Stomach smooth muscle (tissue), 2 donors: Measurements from ENCODE around the gene MZB1.

ENCODE experiments used
- H3K27ac ChIP-seq: one replicate; pipeline ENCODE4 v1.7.0; 2013; ENCODE audit warnings: mild to moderate bottlenecking, low read length, inconsistent platforms
- H3K27me3 ChIP-seq, 2 donors: one replicate each; pipeline ENCODE4 v1.7.0; 2013; ENCODE audit warnings: low read length in 2 of 2; ENCODE audit not compliant: insufficient read depth in 2 of 2, control insufficient read depth in 1 of 2
- H3K36me3 ChIP-seq, 2 donors: one replicate each; pipeline ENCODE4 v1.7.0; 2013; ENCODE audit warnings: low read length in 2 of 2; ENCODE audit not compliant: control insufficient read depth in 2 of 2, insufficient read depth in 2 of 2
- H3K4me1 ChIP-seq: one replicate; pipeline ENCODE4 v1.7.0; 2013; ENCODE audit warnings: low read length; ENCODE audit not compliant: control insufficient read depth, insufficient read depth
- H3K4me3 ChIP-seq, 2 donors: one replicate each; pipeline ENCODE4 v1.7.0; 2013; ENCODE audit warnings: low read length in 2 of 2
- H3K9ac ChIP-seq, 2 donors: one replicate each; pipeline ENCODE4 v1.7.0; 2013; ENCODE audit warnings: low read length in 2 of 2, mild to moderate bottlenecking in 1 of 2
- H3K9me3 ChIP-seq, 2 donors: one replicate each; pipeline ENCODE4 v1.7.0; 2013; ENCODE audit warnings: low read length in 2 of 2; ENCODE audit not compliant: control insufficient read depth in 2 of 2
- donor health status: healthy.
- donor health status: Pancreatic carcinoma.

MZB1 gene, protein sequence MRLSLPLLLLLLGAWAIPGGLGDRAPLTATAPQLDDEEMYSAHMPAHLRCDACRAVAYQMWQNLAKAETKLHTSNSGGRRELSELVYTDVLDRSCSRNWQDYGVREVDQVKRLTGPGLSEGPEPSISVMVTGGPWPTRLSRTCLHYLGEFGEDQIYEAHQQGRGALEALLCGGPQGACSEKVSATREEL

DNA sequence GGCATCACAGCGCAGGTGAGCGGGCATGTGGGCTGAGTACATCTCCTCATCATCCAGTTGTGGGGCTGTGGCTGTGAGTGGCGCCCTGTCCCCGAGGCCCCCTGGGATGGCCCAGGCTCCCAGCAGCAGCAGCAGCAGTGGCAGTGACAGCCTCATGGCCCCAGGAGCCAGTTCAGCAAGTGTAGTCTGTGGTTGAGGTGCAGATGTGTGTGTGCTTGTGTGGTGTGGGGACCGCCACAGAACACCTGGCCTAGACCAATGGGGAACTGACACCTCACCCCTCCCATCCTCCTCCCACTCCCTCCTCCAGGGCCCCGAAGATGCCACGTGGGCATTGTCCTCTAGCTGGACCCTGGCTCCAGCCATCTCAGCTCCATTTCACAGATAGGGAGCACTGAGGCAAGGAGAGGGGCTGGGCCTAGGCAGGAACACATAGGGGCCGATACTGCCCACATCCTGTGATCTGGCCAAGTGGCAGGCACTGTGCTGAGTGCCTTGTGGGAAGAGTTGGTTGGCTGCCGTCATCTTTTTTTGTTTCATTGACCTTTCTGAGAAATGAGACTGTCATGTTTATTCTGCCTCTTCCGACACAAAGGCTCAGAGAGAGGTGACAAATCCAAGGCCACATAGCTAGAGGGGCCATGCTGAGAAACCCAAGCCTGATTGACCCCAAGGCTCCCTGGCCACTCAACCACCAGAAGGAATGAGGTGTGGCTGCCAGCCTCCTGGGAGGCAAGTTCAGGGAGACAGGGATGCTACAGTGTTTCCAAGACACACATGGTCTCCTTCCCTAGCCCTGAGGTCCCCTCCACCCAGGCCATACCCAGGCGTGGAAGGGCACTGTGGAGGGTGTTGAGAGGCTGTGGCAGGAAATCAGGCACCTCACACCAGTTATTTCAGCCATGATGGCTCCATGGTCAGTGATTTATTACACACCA is at the start of gene MZB1:
Gene MZB1 (minus strand): TSS at position 213 of the 938 bp plus-strand sequence. CDS start 57 bp downstream, at position 156.
- peaks cover 28% of the 10 kb centered on the region for H3K4me1 ChIP-seq
- no peak within 1 kb of the TSS for H3K27ac ChIP-seq
- no peak within 1 kb of the TSS for H3K4me3 ChIP-seq
- H3K27me3 ChIP-seq: peaks cover 12 to 31% of the 10 kb centered on the region in 2 donors
- no peaks in the 10 kb centered on the region for H3K9me3 ChIP-seq
- no peaks in the 10 kb centered on the region for H3K36me3 ChIP-seq
- H3K9ac ChIP-seq: no peak within 1 kb of the TSS

DNA sequence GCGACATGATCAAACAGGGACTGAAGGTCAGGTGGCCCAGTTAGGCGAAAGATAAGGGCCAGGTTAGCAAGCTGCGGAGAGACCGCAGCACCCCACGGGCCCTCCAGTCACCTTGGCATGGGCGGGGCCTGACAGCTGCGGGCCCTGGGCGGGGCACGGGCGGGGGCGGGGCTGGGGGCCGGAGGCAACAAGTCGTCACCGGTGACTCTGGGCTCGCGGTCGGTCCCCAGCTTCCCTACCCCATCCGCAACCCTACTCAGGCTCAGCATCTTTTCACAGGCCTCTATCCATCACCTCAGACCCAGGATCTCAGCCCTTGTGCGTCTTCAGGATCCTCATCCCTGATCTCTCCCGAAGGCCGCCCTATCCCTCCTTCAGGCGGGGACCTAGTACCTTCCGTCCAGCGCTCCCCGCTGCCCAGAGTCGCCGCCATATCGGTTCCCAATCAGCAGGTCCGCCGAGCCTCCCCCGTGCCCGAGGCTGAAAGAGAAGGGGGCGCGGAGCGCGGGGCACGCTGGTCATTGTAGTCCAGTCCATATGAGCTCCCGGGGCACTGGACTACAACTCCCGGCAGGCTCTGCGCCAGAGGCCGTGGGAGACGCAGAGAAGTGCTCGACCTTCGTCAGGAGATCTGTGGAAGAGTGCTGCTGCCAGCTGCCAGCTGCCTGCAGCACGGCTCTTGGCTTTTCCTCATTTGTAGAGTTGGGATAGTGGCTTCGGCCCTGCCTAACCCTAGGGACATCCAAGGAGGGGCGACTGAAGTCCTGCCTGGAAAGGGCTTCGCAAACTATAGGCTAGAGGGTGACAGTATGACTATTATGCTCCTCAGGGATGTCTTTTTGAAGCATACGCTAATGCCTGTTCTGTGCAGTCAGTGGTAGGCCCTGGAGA is 49.5 kb upstream of the MZB1 start, which contains the start of gene DNAJC18:
Gene DNAJC18 (minus strand): TSS at position 513 of the 891 bp plus-strand sequence. CDS start 80 bp downstream, at position 433.
- H3K9ac ChIP-seq: peak within 1 kb of the TSS; percentile 94 to 99
- H3K27me3 ChIP-seq: no peaks in the 10 kb centered on the region
- H3K36me3 ChIP-seq: peaks cover 0 to 6% of the 10 kb centered on the region in 2 donors
- peak within 1 kb of the TSS; percentile 92 for H3K27ac ChIP-seq
- H3K9me3 ChIP-seq: no peaks in the 10 kb centered on the region
- H3K4me3 ChIP-seq: peak within 1 kb of the TSS; percentile 82 to 97
- peaks cover 15% of the 10 kb centered on the region for H3K4me1 ChIP-seq

DNA sequence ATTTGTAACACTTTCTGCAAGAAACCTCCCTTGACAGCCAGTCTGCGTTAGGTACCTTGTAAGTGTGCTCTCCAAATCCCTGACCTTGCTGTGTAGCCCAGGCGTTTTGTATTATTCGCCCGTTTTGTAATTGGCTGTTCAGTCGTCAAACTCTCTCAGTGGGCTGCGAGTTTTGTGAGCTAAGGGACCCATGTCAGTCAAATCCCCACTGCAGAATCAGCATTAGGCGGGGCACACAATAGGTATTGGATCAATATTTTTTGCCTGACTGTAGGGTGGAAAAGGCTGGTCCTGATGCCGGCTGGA is 48.9 kb upstream of the MZB1 start:
- H3K4me1 ChIP-seq: peaks cover 15% of the 10 kb centered on the region
- H3K4me3 ChIP-seq: peak overlapping the region; percentile 82 to 97
- no peaks in the 10 kb centered on the region for H3K9me3 ChIP-seq
- H3K27me3 ChIP-seq: no peaks in the 10 kb centered on the region
- peak overlapping the region in 1 of 2 donors; percentile 75 for H3K9ac ChIP-seq
- H3K36me3 ChIP-seq: peaks cover 0 to 6% of the 10 kb centered on the region in 2 donors
- no peak overlapping the region for H3K27ac ChIP-seq

DNA sequence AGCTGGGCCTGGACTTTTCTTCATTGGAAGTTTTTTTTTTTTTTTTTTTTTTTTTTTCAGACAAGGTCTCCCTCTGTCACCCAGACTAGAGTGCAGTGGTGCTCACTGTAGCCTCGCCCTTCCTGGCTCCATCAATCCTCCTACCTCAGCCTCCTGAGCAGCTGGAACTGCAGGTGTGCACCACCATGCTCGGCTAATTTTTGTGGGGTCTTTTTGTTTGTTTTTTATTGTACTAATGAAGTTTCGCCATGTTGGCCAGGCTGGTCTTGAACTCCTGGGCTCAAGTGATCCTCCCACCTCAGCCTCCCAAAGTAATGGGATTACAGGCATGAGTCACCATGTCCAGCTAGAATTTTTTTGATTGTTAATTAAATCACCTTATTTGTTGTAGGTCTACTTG is 46.0 kb upstream of the MZB1 start:
- Histone ChIP-seq H3K27ac (no peak overlapping the region), H3K4me1 (peaks cover 15% of the 10 kb centered on the region), H3K36me3 (peaks cover 5 to 13% of the 10 kb centered on the region in 2 donors)

DNA sequence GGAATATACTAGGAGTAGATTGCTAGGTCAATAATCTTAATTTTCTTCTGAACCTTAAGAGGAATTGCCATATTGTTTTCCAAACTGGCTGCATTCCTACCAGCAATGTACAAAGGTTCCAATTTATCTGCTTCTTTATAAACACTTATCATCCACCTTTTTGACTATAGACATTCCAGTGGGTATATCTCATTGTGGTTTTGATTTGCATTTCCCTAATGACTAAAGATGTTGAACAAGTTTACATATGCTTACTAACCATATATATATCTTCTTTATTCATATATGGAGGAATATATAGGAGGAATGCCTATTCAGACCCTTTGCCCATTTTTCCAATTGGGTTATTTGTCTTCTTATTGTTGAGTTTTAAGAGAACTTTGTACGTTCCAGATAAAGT is 42.0 kb upstream of the MZB1 start:
- no peak overlapping the region for H3K4me3 ChIP-seq
- no peaks in the 10 kb centered on the region for H3K27me3 ChIP-seq
- H3K4me1 ChIP-seq: no peaks in the 10 kb centered on the region
- H3K9me3 ChIP-seq: no peaks in the 10 kb centered on the region
- H3K27ac ChIP-seq: no peak overlapping the region
- no peak overlapping the region for H3K9ac ChIP-seq
- peaks cover 12 to 16% of the 10 kb centered on the region in 2 donors for H3K36me3 ChIP-seq

More for the DNA sequence above, 46.0 kb upstream of the MZB1 start:
- Histone ChIP-seq H3K9me3 (no peaks in the 10 kb centered on the region), H3K9ac (no peak overlapping the region), H3K27me3 (no peaks in the 10 kb centered on the region), H3K4me3 (no peak overlapping the region)

DNA sequence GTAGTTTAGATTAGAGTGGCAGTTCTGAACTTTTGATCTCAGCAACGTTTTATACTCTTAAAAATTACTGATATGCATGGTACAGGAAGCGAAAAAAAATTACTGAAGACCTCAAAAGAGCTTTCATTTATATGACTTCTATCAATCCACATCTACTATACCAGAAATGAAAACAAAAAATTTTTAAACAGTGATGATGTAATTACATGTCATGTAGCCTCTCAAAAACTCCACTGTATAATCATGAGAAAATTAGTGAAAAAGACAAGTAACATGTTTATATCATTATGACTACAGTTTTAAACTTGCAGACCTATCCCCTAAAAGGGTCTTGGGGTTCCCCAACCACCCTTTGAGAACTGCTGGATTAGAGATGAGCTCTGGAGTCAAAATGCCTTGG is 40.3 kb upstream of the MZB1 start:
- H3K36me3 ChIP-seq: peaks cover 18 to 22% of the 10 kb centered on the region in 2 donors
- H3K9me3 ChIP-seq: no peaks in the 10 kb centered on the region
- H3K9ac ChIP-seq: no peak overlapping the region
- H3K27me3 ChIP-seq: no peaks in the 10 kb centered on the region
- H3K4me1 ChIP-seq: no peaks in the 10 kb centered on the region
- no peak overlapping the region for H3K4me3 ChIP-seq
- no peak overlapping the region for H3K27ac ChIP-seq

DNA sequence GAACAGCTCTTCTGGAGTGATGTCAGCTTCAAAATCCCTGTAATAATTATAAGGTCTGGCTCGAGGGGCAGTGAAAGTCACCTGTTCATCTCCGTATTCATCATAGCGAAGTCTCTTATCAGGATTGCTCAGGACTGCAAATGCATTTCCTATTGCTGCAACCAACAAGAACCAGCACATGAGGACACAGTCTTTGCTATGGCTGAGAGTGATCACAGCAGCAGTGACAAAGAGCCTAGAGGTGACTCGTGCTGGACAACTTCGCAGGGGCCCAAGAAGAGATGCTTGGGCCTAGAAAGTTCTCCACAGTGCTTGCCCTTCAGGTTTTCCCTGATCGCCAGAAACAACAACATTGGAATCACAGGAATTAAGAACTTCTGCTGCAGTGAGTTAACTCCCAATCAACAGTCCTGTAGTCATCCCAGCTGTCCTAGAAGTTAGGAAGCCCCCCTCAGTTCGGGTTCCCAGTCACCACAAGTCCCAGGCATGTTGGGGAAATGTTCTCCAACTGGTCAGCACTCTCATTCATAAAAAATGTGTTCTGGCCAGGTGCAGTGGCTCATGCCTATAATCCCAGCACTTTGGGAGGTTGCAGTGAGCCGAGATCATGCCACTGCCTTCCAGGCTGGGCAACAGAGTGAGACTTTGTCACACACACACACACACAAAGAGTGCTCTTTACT is 36.6 kb upstream of the MZB1 start:
- Histone ChIP-seq H3K27me3 (no peaks in the 10 kb centered on the region), H3K36me3 (peaks cover 19 to 22% of the 10 kb centered on the region in 2 donors), H3K27ac (no peak overlapping the region), H3K4me3 (no peak overlapping the region), H3K9ac (no peak overlapping the region), H3K9me3 (no peaks in the 10 kb centered on the region), H3K4me1 (no peaks in the 10 kb centered on the region)

DNA sequence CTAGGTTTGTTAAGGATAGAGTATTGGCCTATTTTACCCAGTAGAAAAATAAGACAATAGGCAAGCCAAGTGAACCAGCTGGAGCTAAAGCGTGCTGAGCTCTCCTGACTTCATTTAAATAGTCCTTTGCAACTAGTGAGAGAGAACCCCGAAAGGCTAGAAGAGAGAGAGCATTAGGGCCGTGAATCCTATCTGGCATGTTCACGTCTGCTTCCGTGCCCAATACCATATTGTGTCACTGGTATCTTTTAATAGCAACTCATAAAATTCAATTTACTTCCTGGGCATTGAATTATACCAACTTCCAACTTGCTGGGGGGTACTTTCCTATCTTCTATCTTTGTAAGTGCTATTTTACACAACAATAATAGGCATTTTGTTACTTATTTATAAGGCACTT is 35.8 kb upstream of the MZB1 start:
- Histone ChIP-seq H3K9me3 (no peaks in the 10 kb centered on the region), H3K27ac (no peak overlapping the region), H3K9ac (no peak overlapping the region), H3K36me3 (peaks cover 17 to 22% of the 10 kb centered on the region in 2 donors), H3K4me3 (no peak overlapping the region), H3K27me3 (no peaks in the 10 kb centered on the region), H3K4me1 (no peaks in the 10 kb centered on the region)

DNA sequence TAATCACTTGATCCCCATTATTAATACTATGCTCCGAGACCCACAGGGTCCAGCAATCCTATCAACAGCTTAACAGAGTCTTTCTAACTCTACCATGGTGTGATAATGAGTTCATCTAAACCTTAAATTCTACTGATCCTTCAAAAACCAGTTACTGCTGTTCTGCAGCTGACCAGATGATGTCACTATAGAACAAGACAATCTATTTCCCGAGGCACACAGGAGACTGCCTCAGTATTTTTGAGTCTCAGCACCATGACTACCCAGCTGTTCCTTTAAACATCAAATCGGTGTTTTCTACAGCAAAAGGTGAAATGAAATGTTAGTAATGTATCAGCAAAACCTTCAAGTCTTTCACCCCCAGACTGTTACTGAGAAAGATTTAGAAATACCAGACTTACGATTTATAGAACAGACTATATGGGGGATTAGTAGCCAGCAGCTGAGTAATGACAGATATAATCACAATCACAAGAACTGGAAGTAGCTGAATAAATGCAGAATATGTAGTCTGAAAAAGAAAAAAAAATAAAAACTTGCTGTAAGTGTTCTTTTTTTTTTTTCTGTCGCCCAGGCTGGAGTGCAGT is 32.7 kb upstream of the MZB1 start:
- H3K9me3 ChIP-seq: no peaks in the 10 kb centered on the region
- H3K27me3 ChIP-seq: no peaks in the 10 kb centered on the region
- no peak overlapping the region for H3K27ac ChIP-seq
- H3K9ac ChIP-seq: no peak overlapping the region
- peaks cover 25 to 33% of the 10 kb centered on the region in 2 donors for H3K36me3 ChIP-seq
- H3K4me3 ChIP-seq: no peak overlapping the region
- H3K4me1 ChIP-seq: peaks cover 11% of the 10 kb centered on the region
